ENCODE measurements around the gene LTBP4.

Gene LTBP4

GRCh38 chr19:40571831-40572495, 29.2 kb upstream of the LTBP4 start:
- TF ChIP-seq CTCF (IDR thresholded peaks at IDR 0.05): no peak

GRCh38 chr19:40575326-40575725, 25.8 kb upstream of the LTBP4 start:
- TF ChIP-seq CTCF (IDR thresholded peaks at IDR 0.05): no peak

- TF ChIP-seq CTCF (IDR thresholded peaks at IDR 0.05): no peak
These were observed 25.0 kb upstream of the LTBP4 start for GRCh38 chr19:40576151-40576584.

GRCh38 chr19:40576585-40577451, 24.4 kb upstream of the LTBP4 start, which contains the start of gene SHKBP1:
Gene SHKBP1, plus strand, starts transcription at chr19:40576873. Its CDS starts 27 bp downstream, at chr19:40576900.
- TF ChIP-seq CTCF (IDR thresholded peaks at IDR 0.05): no peak

GRCh38 chr19:40578442-40578908, 22.7 kb upstream of the LTBP4 start:
- TF ChIP-seq CTCF (IDR thresholded peaks at IDR 0.05): no peak

- no peak for TF ChIP-seq CTCF (IDR thresholded peaks at IDR 0.05)
These were observed 20.6 kb upstream of the LTBP4 start for GRCh38 chr19:40580619-40581018.

GRCh38 chr19:40581531-40581930, 19.6 kb upstream of the LTBP4 start:
- no peak for TF ChIP-seq CTCF (IDR thresholded peaks at IDR 0.05)
